Measurements from ENCODE around the gene ACTN1. TPM values are rescaled to one million over a fixed set of nuclear protein-coding genes. Genes with fewer than 3 reads are reported as not detected.

Gene ACTN1
- polyA plus RNA-seq, 1 of the 3 experiments (the other 2 are of a cell fraction), result 319 TPM

- Histone ChIP-seq H4K20me1 (ENCODE audit: insufficient read depth) (peaks cover 100% of the 10 kb centered on the region), H3K9ac (no peak overlapping the region), H3K9me3 (no peaks in the 10 kb centered on the region), H3F3A (replicated peaks; ENCODE audit: insufficient read depth) (peaks cover 28% of the 10 kb centered on the region), H3K27ac (ENCODE audit: low read depth in 2 of 2, low read length in 1 of 2) (peak overlapping the region in 1 of 2 experiments; percentile 73; a peak in 1 of 4 replicates), H2AFZ (ENCODE audit: low read depth) (no peak overlapping the region), H3K36me3 (replicated peaks in 1 of 2; ENCODE audit: control insufficient read depth in 1 of 2, insufficient read depth in 2 of 2, low read length in 1 of 2) (peaks cover 15 to 37% of the 10 kb centered on the region in 2 experiments), H3K4me2 (0 out of 2 replicates have a peak overlapping the region, but pooled peaks have one; percentile 7), H3K4me3 (ENCODE audit: low read depth in 2 of 2, low read length in 1 of 2) (no peak overlapping the region), H3K9me2 (no peaks in the 10 kb centered on the region), H3K27me3 (ENCODE audit: insufficient read depth) (no peaks in the 10 kb centered on the region), H3K4me1 (ENCODE audit: control insufficient read depth in 1 of 2, insufficient read depth in 2 of 2, low read depth in 1 of 2, low read length in 1 of 2) (peaks cover 59 to 70% of the 10 kb centered on the region in 2 experiments), H3K79me2 (ENCODE audit: insufficient read depth) (peaks cover 100% of the 10 kb centered on the region)
- WGBS (ENCODE audit: low lambda C conversion rate), result 78% methylated on average over 7 of the region's 7 CpGs
- ChIA-PET POLR2A (no interaction called here), CTCF (interaction anchor here (0.8 to 1.9 kb wide), 4 partner anchors 10 to 146 kb away, joined by 3 to 6 read pairs (median 4); no protein-coding TSS in a partner anchor)
- no peak for DNase-seq
- no peak for TF ChIP-seq EP300 (IDR thresholded peaks at IDR 0.05; ENCODE audit: borderline replicate concordance in 1 of 2, low read depth in 1 of 2, low read length in 1 of 2)
- TF ChIP-seq YY1 (IDR thresholded peaks at IDR 0.05; ENCODE audit: low read depth), result no peak
- no peak for TF ChIP-seq EZH2phosphoT487 (IDR thresholded peaks at IDR 0.05; ENCODE audit: borderline replicate concordance, low read depth)
- no peak for TF ChIP-seq CTCF (IDR thresholded peaks at IDR 0.05)
- no peak for TF ChIP-seq SIN3A (IDR thresholded peaks at IDR 0.05; ENCODE audit: borderline replicate concordance, low read depth, low read length)
- no peak for TF ChIP-seq USF1 (IDR thresholded peaks at IDR 0.05; ENCODE audit: borderline replicate concordance, low read depth)
- no peak for TF ChIP-seq MEF2A (IDR thresholded peaks at IDR 0.05; ENCODE audit: borderline replicate concordance, low read depth)
- no peak for TF ChIP-seq RXRA (IDR thresholded peaks at IDR 0.05; ENCODE audit: borderline replicate concordance, low read depth)
Observed at GRCh38 chr14:68961361-68961760, 17.7 kb downstream of the ACTN1 start.

GRCh38 chr14:68960123-68960522, 19.0 kb downstream of the ACTN1 start:
- no peak for DNase-seq
- Histone ChIP-seq H3K4me1 (ENCODE audit: control insufficient read depth in 1 of 2, insufficient read depth in 2 of 2, low read depth in 1 of 2, low read length in 1 of 2) (peaks cover 70 to 71% of the 10 kb centered on the region in 2 experiments), H3K4me3 (ENCODE audit: low read depth in 2 of 2, low read length in 1 of 2) (no peak overlapping the region), H3K27ac (ENCODE audit: low read depth in 2 of 2, low read length in 1 of 2) (peak overlapping the region in 1 of 2 experiments; percentile 73; a peak in 1 of 4 replicates), H3K9me2 (no peaks in the 10 kb centered on the region), H3K9ac (no peak overlapping the region), H3K9me3 (no peaks in the 10 kb centered on the region), H3K79me2 (ENCODE audit: insufficient read depth) (peaks cover 100% of the 10 kb centered on the region), H2AFZ (ENCODE audit: low read depth) (no peak overlapping the region), H3F3A (replicated peaks; ENCODE audit: insufficient read depth) (peaks cover 27% of the 10 kb centered on the region), H3K4me2 (no peak overlapping the region), H3K36me3 (replicated peaks in 1 of 2; ENCODE audit: control insufficient read depth in 1 of 2, insufficient read depth in 2 of 2, low read length in 1 of 2) (peaks cover 15 to 44% of the 10 kb centered on the region in 2 experiments), H4K20me1 (ENCODE audit: insufficient read depth) (peaks cover 100% of the 10 kb centered on the region), H3K27me3 (ENCODE audit: insufficient read depth) (no peaks in the 10 kb centered on the region)
- WGBS (ENCODE audit: low lambda C conversion rate), result 89% methylated on average over 3 of the region's 3 CpGs
- POLR2A ChIA-PET, result no interaction called here
- CTCF ChIA-PET, result interaction anchor here (1.2 to 2.5 kb wide), 3 partner anchors 8 to 147 kb away, joined by 3 to 6 read pairs (median 6); no protein-coding TSS in a partner anchor
- TF ChIP-seq FOXJ3 (CRISPR knock-in tag; IDR thresholded peaks at IDR 0.05), result no peak
- TF ChIP-seq POLR2AphosphoS5 (IDR thresholded peaks at IDR 0.05; ENCODE audit: low read depth, low read length), result no peak
- no peak for TF ChIP-seq MAX (IDR thresholded peaks at IDR 0.05; ENCODE audit: low read depth)
- TF ChIP-seq FOXM1 (IDR thresholded peaks at IDR 0.05; ENCODE audit: low read depth), result no peak
- no peak for TF ChIP-seq NFIC (IDR thresholded peaks at IDR 0.05; ENCODE audit: borderline replicate concordance)
- TF ChIP-seq RFX5 (IDR thresholded peaks at IDR 0.05; ENCODE audit: low read length), result no peak
- TF ChIP-seq RCOR1 (IDR thresholded peaks at IDR 0.05; ENCODE audit: low read length), result no peak
- TF ChIP-seq EP300 (IDR thresholded peaks at IDR 0.05; ENCODE audit: borderline replicate concordance in 1 of 2, low read depth in 1 of 2, low read length in 1 of 2), result no peak
- no peak for TF ChIP-seq ZBTB33 (IDR thresholded peaks at IDR 0.05; ENCODE audit: borderline replicate concordance, low read depth)
- no peak for TF ChIP-seq ELF1 (IDR thresholded peaks at IDR 0.05)
- no peak for TF ChIP-seq YY1 (IDR thresholded peaks at IDR 0.05; ENCODE audit: low read depth)
- TF ChIP-seq RAD21 (IDR thresholded peaks at IDR 0.05; ENCODE audit: low read length), result no peak
- TF ChIP-seq GABPA (IDR thresholded peaks at IDR 0.05; ENCODE audit: low read depth), result no peak
- no peak for TF ChIP-seq USF2 (IDR thresholded peaks at IDR 0.05; ENCODE audit: borderline replicate concordance, low read depth, low read length)
- no peak for TF ChIP-seq CHD2 (IDR thresholded peaks at IDR 0.05; ENCODE audit: low read length, partially characterized antibody)
- no peak for TF ChIP-seq MXI1 (IDR thresholded peaks at IDR 0.05; ENCODE audit: low read depth, low read length)
- no peak for TF ChIP-seq USF1 (IDR thresholded peaks at IDR 0.05; ENCODE audit: borderline replicate concordance, low read depth)
